SK-N-SH treated with all-trans-retinoic acid at 6 μM for 48 hours (cell line): ENCODE results near the gene PIEZO1.
A peak's percentile ranks its signal among the peaks of the same experiment; 100 is the strongest.

ENCODE experiments used
- ATAC-seq: fragments of 200-7000 bp; cut with Tn5 transposase; 3 replicates; pipeline ENCODE4 v1.9.1; 2020; ENCODE audit warnings: mild to moderate bottlenecking, moderate library complexity
- ARNTL ChIP-seq: fragments of 450-650 bp; formaldehyde crosslinking; IDR thresholded peaks from 2 replicates; pipeline ENCODE4 v1.5.0; 2020; ENCODE audit warnings: low read depth, mild to moderate bottlenecking, moderate library complexity, borderline replicate concordance
- BACH2 ChIP-seq: fragments of 250-450 bp; sonication (Bioruptor Pico); IDR thresholded peaks from 2 replicates; pipeline ENCODE4 v1.9.0; 2021; ENCODE audit warnings: mild to moderate bottlenecking, borderline replicate concordance
- CREB5 ChIP-seq: fragments of 250-450 bp; sonication (Bioruptor Pico); IDR thresholded peaks from 2 replicates; pipeline ENCODE4 v1.5.1; 2020; ENCODE audit warnings: low read depth, mild to moderate bottlenecking, moderate library complexity
- CSDC2 ChIP-seq: fragments of 250-450 bp; sonication (Bioruptor Pico); IDR thresholded peaks from 2 replicates; pipeline ENCODE4 v1.5.0; 2020; ENCODE audit warnings: mild to moderate bottlenecking, moderate library complexity
- CSRNP3 ChIP-seq: fragments of 250-450 bp; sonication (Bioruptor Pico); IDR thresholded peaks from 2 replicates; pipeline ENCODE4 v1.5.1; 2021; ENCODE audit warnings: mild to moderate bottlenecking, moderate library complexity
- ESRRG ChIP-seq: fragments of 250-450 bp; sonication (Bioruptor Pico); IDR thresholded peaks from 2 replicates; pipeline ENCODE4 v1.6.1; 2021; ENCODE audit warnings: mild to moderate bottlenecking
- GLIS3 ChIP-seq: fragments of 250-450 bp; sonication (Bioruptor Pico); IDR thresholded peaks from 2 replicates; pipeline ENCODE4 v1.5.0; 2020; ENCODE audit warnings: mild to moderate bottlenecking, moderate library complexity
- ISL1 ChIP-seq: fragments of 250-450 bp; sonication (Bioruptor Pico); IDR thresholded peaks from 2 replicates; pipeline ENCODE4 v2.1.2; 2022; ENCODE audit warnings: mild to moderate bottlenecking, moderate library complexity
- OSR1 ChIP-seq: fragments of 250-450 bp; sonication (Bioruptor Pico); IDR thresholded peaks from 2 replicates; pipeline ENCODE4 v1.8.0; 2022; ENCODE audit warnings: moderate library complexity, mild to moderate bottlenecking, inconsistent platforms
- PATZ1 ChIP-seq: fragments of 250-450 bp; sonication (Bioruptor Pico); IDR thresholded peaks from 2 replicates; pipeline ENCODE4 v1.8.0; 2020; ENCODE audit warnings: mild to moderate bottlenecking, moderate library complexity, borderline replicate concordance
- SNAI2 ChIP-seq: fragments of 250-450 bp; sonication (Bioruptor Pico); IDR thresholded peaks from 2 replicates; pipeline ENCODE4 v1.5.0; 2020; ENCODE audit warnings: mild to moderate bottlenecking, moderate library complexity
- TCF4 ChIP-seq: fragments of 250-450 bp; sonication (Bioruptor Pico); IDR thresholded peaks from 2 replicates; pipeline ENCODE4 v1.8.0; 2021; ENCODE audit warnings: mild to moderate bottlenecking, moderate library complexity, borderline replicate concordance
- ZC3H10 ChIP-seq: fragments of 250-450 bp; sonication (Bioruptor Pico); IDR thresholded peaks from 2 replicates; pipeline ENCODE4 v1.5.1; 2021; ENCODE audit warnings: mild to moderate bottlenecking, moderate library complexity
- ZFP3 ChIP-seq: fragments of 250-450 bp; sonication (Bioruptor Pico); IDR thresholded peaks from 2 replicates; pipeline ENCODE4 v1.5.0; 2020; ENCODE audit warnings: mild to moderate bottlenecking, moderate library complexity
- ZFP30 ChIP-seq: fragments of 450-650 bp; formaldehyde crosslinking; IDR thresholded peaks from 2 replicates; pipeline ENCODE4 v1.5.0; 2022; ENCODE audit warnings: mild to moderate bottlenecking, moderate library complexity
- ZNF565 ChIP-seq: fragments of 450-650 bp; formaldehyde crosslinking; conservative IDR thresholded peaks from 2 replicates; pipeline ENCODE4 v1.5.0; 2020; ENCODE audit warnings: low read depth, mild to moderate bottlenecking, moderate library complexity
- ZNF70 ChIP-seq: fragments of 450-650 bp; formaldehyde crosslinking; IDR thresholded peaks from 2 replicates; pipeline ENCODE4 v1.5.0; 2020; ENCODE audit warnings: mild to moderate bottlenecking, moderate library complexity
- ZNF8 ChIP-seq: fragments of 450-650 bp; formaldehyde crosslinking; IDR thresholded peaks from 2 replicates; pipeline ENCODE4 v1.5.0; 2020; ENCODE audit warnings: mild to moderate bottlenecking, moderate library complexity
- TF ChIP-seq, protein P1 (sequence below): fragments of 250-450 bp; sonication (Bioruptor Pico); IDR thresholded peaks from 2 replicates; pipeline ENCODE4 v1.5.0; 2020; ENCODE audit warnings: mild to moderate bottlenecking, moderate library complexity
- TF ChIP-seq, protein P2 (sequence below): fragments of 250-450 bp; sonication (Bioruptor Pico); IDR thresholded peaks from 2 replicates; pipeline ENCODE4 v1.8.0; 2021; ENCODE audit warnings: low read depth, mild to moderate bottlenecking, moderate library complexity, borderline replicate concordance

Gene PIEZO1

GRCh38 chr16:88768071-88768783 lies 16.8 kb downstream of the PIEZO1 start:
- ATAC-seq, result peak; percentile 2; the same call in 1 of the 3 replicates
- no peak for TF ChIP-seq OSR1 (CRISPR knock-in tag)
- no peak for TF ChIP-seq ZNF565 (CRISPR knock-in tag)
- TF ChIP-seq ZFP3, result no peak
- TF ChIP-seq ZNF70, result no peak
- TF ChIP-seq GLIS3 (CRISPR knock-in tag), result no peak
- TF ChIP-seq, protein P1, sequence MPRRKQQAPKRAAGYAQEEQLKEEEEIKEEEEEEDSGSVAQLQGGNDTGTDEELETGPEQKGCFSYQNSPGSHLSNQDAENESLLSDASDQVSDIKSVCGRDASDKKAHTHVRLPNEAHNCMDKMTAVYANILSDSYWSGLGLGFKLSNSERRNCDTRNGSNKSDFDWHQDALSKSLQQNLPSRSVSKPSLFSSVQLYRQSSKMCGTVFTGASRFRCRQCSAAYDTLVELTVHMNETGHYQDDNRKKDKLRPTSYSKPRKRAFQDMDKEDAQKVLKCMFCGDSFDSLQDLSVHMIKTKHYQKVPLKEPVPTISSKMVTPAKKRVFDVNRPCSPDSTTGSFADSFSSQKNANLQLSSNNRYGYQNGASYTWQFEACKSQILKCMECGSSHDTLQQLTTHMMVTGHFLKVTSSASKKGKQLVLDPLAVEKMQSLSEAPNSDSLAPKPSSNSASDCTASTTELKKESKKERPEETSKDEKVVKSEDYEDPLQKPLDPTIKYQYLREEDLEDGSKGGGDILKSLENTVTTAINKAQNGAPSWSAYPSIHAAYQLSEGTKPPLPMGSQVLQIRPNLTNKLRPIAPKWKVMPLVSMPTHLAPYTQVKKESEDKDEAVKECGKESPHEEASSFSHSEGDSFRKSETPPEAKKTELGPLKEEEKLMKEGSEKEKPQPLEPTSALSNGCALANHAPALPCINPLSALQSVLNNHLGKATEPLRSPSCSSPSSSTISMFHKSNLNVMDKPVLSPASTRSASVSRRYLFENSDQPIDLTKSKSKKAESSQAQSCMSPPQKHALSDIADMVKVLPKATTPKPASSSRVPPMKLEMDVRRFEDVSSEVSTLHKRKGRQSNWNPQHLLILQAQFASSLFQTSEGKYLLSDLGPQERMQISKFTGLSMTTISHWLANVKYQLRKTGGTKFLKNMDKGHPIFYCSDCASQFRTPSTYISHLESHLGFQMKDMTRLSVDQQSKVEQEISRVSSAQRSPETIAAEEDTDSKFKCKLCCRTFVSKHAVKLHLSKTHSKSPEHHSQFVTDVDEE, result no peak
- TF ChIP-seq ZFP30 (CRISPR knock-in tag), result no peak
- TF ChIP-seq ESRRG (CRISPR knock-in tag), result no peak
- TF ChIP-seq ARNTL, result no peak
- TF ChIP-seq ZNF8 (CRISPR knock-in tag), result no peak
- TF ChIP-seq CSRNP3 (CRISPR knock-in tag), result no peak
- no peak for TF ChIP-seq BACH2 (CRISPR knock-in tag)
- TF ChIP-seq, all 23 proteins: peak for 0

DNA sequence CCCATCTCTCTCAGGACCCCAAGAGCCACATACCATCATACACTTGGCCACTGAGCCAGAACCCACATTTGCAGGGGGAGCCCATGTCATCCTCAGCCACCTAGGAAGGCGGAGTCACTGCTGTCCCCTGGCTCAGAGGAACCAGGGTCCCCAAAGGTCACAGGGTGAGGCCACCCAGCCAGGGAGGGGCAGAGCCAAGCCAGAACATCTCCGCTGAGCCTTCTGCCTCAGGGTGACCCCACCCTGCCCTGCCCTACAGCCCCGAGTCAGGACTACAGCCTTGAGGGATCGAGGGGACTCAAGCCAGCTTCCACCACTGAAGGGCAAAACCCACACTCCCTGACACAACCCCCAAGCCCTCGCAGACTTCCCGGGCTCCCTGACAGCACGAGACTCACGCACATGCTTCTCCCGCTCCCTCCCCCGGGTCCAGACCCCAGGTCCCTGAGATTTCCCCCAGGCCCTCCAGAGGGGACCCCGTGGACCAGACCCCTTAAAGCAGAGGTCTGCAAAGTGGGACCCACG lies 17.4 kb downstream of the PIEZO1 start:
- ATAC-seq, result no peak

More for the DNA sequence above, 17.4 kb downstream of the PIEZO1 start:
- TF ChIP-seq SNAI2 (CRISPR knock-in tag) (no peak), CREB5 (CRISPR knock-in tag) (no peak), ISL1 (CRISPR knock-in tag) (no peak), ZNF8 (CRISPR knock-in tag) (no peak), CSRNP3 (CRISPR knock-in tag) (no peak), ESRRG (CRISPR knock-in tag) (no peak), ZC3H10 (CRISPR knock-in tag) (no peak), GLIS3 (CRISPR knock-in tag) (no peak), TCF4 (no peak), PATZ1 (CRISPR knock-in tag) (no peak), CSDC2 (no peak)
- TF ChIP-seq, protein P2, sequence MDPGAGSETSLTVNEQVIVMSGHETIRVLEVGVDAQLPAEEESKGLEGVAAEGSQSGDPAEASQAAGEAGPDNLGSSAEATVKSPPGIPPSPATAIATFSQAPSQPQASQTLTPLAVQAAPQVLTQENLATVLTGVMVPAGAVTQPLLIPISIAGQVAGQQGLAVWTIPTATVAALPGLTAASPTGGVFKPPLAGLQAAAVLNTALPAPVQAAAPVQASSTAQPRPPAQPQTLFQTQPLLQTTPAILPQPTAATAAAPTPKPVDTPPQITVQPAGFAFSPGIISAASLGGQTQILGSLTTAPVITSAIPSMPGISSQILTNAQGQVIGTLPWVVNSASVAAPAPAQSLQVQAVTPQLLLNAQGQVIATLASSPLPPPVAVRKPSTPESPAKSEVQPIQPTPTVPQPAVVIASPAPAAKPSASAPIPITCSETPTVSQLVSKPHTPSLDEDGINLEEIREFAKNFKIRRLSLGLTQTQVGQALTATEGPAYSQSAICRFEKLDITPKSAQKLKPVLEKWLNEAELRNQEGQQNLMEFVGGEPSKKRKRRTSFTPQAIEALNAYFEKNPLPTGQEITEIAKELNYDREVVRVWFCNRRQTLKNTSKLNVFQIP (CRISPR knock-in tag), result no peak
- TF ChIP-seq, protein P1, result no peak
